Stimulated activated CD8-positive, alpha-beta memory T cell treated with anti-CD3 and anti-CD28 coated beads, Interleukin-7, amount 100 ng/mL, for 48 hours (primary cell): Measurements from ENCODE around the gene GDNF.
"Not testable (repeated sequence)": the region's sequence is repeated elsewhere in the genome, so short reads cannot be mapped to it uniquely, and the experiment has no call there.

Experiments
- DNase-seq, 2 donors: peaks; one replicate each; pipeline ENCODE4 v3.0.0-alpha.2; 2020; ENCODE audit warnings: low read depth in 1 of 2; ENCODE audit errors: extremely low read depth in 1 of 2

GDNF gene

GRCh38 chr5:37839407-37840052 lies at the start of gene GDNF:
Gene GDNF (minus strand): TSS chr5:37840041. CDS start chr5:37834796, 5,245 bp downstream.
- no peak for DNase-seq

- DNase-seq, result no peak
Measured at GRCh38 chr5:37888476-37888875, 48.6 kb upstream of the GDNF start.

GRCh38 chr5:37886242-37886905 lies 46.5 kb upstream of the GDNF start:
- no peak for DNase-seq

GRCh38 chr5:37882636-37883035 lies 42.8 kb upstream of the GDNF start:
- no peak for DNase-seq

DNA sequence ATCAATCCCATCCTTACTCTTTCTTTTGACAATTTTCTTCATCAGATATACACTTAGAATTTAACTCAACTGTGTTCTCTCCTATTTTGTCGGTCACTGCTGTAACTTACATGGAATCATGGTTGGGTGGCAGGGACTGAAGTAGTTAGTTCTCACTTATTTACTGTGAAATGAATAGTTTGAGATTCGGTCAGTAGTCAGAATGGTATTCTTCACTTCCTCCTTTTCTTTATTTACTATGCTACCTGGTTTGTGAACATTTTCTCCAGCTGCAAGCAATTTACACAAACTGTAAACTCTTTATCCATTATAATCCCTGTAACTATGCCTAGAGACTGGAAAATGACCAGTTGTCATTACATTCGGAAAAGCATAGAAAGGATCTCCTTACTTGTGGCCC lies 41.5 kb upstream of the GDNF start:
- DNase-seq, result no peak

- DNase-seq, result no peak
Measured at GRCh38 chr5:37876943-37877342, 37.1 kb upstream of the GDNF start.

DNA sequence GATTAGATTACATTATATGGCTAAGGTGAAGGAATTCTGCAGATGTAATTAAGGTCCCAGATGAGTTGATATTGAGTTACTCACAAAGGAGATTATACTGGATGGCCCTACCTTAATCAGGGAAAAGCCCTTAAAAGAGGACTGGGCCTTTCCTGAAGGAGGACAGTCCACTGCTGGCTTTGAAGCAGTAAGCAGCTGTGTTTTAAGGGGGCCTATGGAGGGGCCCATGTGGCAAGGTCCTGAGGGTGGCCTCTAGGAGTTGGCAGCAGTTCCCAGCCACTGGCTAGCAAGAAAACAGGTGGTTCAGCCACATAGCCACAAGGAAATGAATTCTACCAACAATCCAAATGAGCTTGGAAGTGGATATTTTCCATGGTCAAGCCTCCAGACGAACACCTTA lies 36.4 kb upstream of the GDNF start:
- no peak for DNase-seq

DNA sequence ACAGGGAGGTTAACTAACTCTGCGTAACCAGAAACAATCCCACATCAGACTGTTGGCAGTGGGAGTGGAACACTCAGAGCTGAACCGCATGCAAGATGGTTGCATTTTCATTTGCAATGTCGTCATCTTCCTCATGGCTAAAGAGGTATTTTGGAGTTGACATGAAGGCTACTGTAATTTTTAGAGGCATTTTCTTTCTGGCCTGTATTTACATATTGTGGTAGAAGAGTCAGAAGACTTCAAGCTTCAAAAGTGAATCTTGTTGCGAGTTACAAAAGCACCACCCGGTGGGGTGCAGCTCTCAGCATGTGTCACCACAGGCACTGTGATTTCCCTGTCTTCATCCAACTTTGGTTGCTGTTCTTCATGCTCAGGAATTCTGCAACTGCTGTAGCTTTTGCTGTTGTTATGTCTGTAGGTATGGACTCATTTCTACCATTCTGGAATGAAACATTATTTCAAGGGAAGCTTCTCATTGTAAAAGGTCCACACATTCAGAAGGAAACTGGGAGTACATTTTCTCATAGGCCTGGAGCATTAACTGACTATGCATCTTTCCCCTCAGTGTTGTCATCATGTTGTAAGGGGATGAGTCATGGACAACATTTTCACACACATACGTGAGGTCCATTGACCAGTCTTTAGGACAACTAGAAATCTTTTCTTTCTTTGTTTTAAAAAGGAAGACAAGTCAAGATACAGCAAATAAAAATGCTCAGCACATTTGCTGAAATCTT lies 35.4 kb upstream of the GDNF start:
- DNase-seq, result no peak

DNA sequence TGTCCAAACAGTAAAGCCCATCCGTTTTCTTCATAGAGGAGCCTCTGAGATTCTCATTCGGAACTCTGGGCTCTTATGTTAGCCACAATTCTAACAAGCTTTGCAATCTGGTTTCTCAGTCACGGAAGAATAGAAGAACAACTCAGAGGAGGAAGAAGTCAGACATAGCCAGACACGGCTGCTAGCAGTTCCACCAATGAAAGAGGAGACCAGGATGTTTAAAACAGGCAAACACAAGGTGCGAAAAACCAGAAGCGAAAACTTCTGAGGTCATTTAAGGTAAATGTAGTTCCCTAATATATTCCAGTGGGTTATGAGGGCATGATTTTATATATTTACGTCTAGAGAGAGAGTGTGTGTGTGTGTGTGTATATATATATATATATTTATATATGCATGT lies 34.1 kb upstream of the GDNF start:
- DNase-seq, result no peak

GRCh38 chr5:37871023-37871815 lies 31.4 kb upstream of the GDNF start:
- no peak for DNase-seq

GRCh38 chr5:37869216-37869615 lies 29.4 kb upstream of the GDNF start:
- DNase-seq, result no peak

DNA sequence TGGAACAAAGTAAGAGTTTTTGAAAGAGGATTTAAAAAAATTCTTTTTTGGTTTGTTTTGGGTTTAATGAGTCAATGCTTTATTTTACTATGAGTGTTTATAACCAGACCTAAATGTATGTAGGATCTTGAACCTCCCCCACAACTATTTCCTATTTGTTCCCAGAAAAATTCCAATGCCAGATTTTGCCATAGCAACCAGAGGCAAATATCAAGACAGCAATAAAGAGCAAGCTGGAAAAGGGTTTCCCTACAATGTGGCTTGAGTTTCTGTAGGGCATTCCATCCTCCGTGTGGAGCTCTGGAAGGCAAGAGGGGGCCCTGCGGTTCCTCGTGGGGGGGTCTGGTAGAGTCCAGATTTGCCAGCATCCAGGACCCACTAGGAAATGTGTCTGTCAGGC lies 27.8 kb upstream of the GDNF start:
- no peak for DNase-seq

DNA sequence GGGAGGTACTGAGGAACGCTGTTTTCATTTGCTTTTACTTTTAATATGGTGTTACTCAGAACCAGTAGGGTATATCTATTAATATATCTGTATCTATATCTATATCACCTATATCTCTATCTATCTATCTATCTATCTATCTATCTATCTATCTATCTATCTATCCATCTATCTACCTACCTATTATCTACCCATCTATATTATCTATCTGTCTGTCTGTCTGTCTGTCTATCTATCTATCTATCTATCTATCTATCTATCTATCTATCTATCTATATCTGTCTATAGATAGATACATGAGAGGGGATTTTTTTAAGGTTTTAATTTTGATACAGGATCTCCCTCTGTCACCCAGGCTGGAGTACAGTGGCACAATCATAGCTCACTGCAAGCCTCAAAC lies 23.1 kb upstream of the GDNF start:
- not testable (repeated sequence) for DNase-seq

GRCh38 chr5:37860206-37860605 lies 20.4 kb upstream of the GDNF start:
- no peak for DNase-seq

DNA sequence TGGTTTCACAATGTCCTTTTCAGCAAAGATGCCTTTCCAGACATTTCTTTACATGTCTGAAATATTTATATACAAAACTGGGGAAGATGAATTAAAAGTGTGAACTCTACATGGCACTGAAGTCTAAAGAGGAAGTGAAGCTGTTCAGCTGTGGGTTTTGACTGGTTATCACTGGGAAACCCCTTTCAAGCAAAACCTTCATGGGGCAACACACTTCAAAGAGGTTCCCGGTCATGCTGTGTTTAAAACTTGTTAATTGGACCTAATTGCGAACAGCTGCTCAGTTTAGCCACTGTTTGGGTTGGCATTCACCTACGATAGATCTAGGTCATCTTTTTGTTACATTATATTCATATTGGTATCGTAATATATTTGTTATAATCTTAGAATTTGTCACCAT lies 20.0 kb upstream of the GDNF start:
- DNase-seq, result no peak

GRCh38 chr5:37858250-37858649 lies 18.4 kb upstream of the GDNF start:
- no peak for DNase-seq

GRCh38 chr5:37857696-37858095 lies 17.9 kb upstream of the GDNF start:
- DNase-seq, result no peak

GRCh38 chr5:37855438-37855837 lies 15.6 kb upstream of the GDNF start:
- DNase-seq, result no peak

GRCh38 chr5:37851305-37851704 lies 11.5 kb upstream of the GDNF start:
- no peak for DNase-seq

GRCh38 chr5:37850226-37850865 lies 10.5 kb upstream of the GDNF start:
- no peak for DNase-seq

DNA sequence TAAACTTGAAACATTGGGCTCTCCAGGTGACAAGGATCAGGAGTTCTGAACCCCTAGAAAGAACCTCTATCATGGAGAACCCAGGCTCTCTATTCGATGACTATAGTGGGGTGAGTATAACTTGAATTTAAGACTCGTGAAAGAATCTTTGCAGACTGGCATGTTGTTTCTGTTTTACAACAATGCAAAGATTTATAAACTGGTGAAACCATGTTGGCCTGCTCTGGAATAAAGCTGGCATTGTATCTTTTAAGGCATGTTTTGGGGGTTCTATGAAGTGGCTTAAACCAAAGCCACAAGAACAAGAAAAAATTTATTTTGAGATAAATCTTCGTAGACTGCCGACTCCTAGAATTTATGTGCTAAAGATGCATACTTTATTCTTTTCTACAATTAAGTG lies 9.8 kb upstream of the GDNF start:
- DNase-seq, result no peak
